Measurements from ENCODE around the gene AREL1. TPM values are rescaled to one million over a fixed set of nuclear protein-coding genes. Genes with fewer than 3 reads are reported as not detected.

The AREL1 gene
- total RNA-seq, 1 experiment from 2014 or later = 44.7 TPM

DNA sequence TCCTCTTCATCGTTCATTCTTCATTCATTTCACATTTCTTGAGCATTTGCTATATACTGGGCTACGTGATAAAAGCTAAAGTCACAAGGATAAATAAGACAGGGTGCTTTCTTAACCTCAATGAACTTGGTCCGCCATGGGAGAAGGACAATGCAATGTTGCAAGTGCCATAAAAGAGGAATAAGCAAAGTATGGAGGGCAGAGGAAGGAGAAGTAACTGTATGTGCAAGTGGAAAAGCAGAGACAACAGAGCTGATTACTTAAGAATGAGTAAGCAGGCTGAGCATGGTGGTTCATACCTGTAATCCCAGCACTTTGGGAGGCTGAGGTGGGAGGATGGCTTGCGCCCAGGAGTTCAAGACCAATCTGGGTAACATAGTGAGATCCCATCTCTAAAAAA is 14.4 kb downstream of the AREL1 start:
- POLR2A ChIA-PET = no interaction called here
- no peak overlapping the region for H3K27ac ChIP-seq (ENCODE audit: low read length)
- BruUV-seq (replicated peaks) = no TSS peak
- intact Hi-C loops (cut with micrococcal nuclease; ENCODE audit: unreplicated experiment) = no loop called here
- in situ Hi-C loops (cut with HindIII; ENCODE audit: low pct_unique_long_range_greater_than_20kb, low sequenced_read_pairs) = no loop called here
- TF ChIP-seq, protein P1, sequence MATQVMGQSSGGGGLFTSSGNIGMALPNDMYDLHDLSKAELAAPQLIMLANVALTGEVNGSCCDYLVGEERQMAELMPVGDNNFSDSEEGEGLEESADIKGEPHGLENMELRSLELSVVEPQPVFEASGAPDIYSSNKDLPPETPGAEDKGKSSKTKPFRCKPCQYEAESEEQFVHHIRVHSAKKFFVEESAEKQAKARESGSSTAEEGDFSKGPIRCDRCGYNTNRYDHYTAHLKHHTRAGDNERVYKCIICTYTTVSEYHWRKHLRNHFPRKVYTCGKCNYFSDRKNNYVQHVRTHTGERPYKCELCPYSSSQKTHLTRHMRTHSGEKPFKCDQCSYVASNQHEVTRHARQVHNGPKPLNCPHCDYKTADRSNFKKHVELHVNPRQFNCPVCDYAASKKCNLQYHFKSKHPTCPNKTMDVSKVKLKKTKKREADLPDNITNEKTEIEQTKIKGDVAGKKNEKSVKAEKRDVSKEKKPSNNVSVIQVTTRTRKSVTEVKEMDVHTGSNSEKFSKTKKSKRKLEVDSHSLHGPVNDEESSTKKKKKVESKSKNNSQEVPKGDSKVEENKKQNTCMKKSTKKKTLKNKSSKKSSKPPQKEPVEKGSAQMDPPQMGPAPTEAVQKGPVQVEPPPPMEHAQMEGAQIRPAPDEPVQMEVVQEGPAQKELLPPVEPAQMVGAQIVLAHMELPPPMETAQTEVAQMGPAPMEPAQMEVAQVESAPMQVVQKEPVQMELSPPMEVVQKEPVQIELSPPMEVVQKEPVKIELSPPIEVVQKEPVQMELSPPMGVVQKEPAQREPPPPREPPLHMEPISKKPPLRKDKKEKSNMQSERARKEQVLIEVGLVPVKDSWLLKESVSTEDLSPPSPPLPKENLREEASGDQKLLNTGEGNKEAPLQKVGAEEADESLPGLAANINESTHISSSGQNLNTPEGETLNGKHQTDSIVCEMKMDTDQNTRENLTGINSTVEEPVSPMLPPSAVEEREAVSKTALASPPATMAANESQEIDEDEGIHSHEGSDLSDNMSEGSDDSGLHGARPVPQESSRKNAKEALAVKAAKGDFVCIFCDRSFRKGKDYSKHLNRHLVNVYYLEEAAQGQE (IDR thresholded peaks at IDR 0.05; ENCODE audit: insufficient read depth in 1 of 2, low read depth in 2 of 2, low read length in 1 of 2) = no peak
- TF ChIP-seq, protein P2, sequence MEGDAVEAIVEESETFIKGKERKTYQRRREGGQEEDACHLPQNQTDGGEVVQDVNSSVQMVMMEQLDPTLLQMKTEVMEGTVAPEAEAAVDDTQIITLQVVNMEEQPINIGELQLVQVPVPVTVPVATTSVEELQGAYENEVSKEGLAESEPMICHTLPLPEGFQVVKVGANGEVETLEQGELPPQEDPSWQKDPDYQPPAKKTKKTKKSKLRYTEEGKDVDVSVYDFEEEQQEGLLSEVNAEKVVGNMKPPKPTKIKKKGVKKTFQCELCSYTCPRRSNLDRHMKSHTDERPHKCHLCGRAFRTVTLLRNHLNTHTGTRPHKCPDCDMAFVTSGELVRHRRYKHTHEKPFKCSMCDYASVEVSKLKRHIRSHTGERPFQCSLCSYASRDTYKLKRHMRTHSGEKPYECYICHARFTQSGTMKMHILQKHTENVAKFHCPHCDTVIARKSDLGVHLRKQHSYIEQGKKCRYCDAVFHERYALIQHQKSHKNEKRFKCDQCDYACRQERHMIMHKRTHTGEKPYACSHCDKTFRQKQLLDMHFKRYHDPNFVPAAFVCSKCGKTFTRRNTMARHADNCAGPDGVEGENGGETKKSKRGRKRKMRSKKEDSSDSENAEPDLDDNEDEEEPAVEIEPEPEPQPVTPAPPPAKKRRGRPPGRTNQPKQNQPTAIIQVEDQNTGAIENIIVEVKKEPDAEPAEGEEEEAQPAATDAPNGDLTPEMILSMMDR (IDR thresholded peaks at IDR 0.05) = no peak
- TF ChIP-seq SIN3A (IDR thresholded peaks at IDR 0.05; ENCODE audit: borderline replicate concordance, insufficient read depth, low read depth, low read length) (no peak), POLR2AphosphoS5 (IDR thresholded peaks at IDR 0.05; ENCODE audit: low read depth, low read length) (no peak), TCF7L2 (IDR thresholded peaks at IDR 0.05; ENCODE audit: low read depth, low read length) (no peak)
- H3K36me3 ChIP-seq (ENCODE audit: control insufficient read depth, insufficient read depth, low read length) = no peaks in the 10 kb centered on the region
- H3K4me3 ChIP-seq (ENCODE audit: low read depth in 2 of 2, low read length in 2 of 2) = no peak overlapping the region
- no peaks in the 10 kb centered on the region for H3K4me1 ChIP-seq (ENCODE audit: control insufficient read depth, insufficient read depth, low read length)
- H3K27me3 ChIP-seq (ENCODE audit: control insufficient read depth, insufficient read depth, low read length) = no peaks in the 10 kb centered on the region
- no peak for ATAC-seq
- H3K9me3 ChIP-seq (ENCODE audit: control insufficient read depth, insufficient read depth, low read depth, low read length) = peaks cover 2% of the 10 kb centered on the region; the same call in 1 of the 2 replicates
- DNase-seq (ENCODE audit: low read depth, low spot score) = no peak
- CTCF ChIA-PET = no interaction called here

DNA sequence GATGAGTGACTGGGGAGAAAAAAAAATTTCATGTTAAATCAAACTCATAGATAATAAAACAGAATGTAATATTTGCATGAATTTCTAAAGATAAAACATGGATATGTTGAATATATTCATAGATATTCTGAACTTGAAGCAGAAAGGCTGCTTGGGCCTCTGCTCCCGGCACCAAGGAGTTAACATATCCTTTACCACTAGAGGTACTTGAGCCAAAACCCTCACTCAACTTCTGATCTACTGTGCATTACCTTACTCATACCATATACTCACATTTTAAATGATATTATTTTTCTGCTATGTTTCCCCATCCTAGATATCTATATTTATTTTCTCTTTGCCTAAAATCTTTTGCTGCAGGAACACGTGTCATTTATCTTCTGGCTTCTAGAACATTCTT is 14.9 kb downstream of the AREL1 start:
- no peak for ATAC-seq
- in situ Hi-C loops (cut with HindIII; ENCODE audit: low pct_unique_long_range_greater_than_20kb, low sequenced_read_pairs) (no loop called here), intact Hi-C loops (cut with micrococcal nuclease; ENCODE audit: unreplicated experiment) (no loop called here)
- CTCF ChIA-PET = no interaction called here
- H3K4me3 ChIP-seq (ENCODE audit: low read depth in 2 of 2, low read length in 2 of 2) = no peak overlapping the region
- BruUV-seq (replicated peaks) = no TSS peak
- H3K27me3 ChIP-seq (ENCODE audit: control insufficient read depth, insufficient read depth, low read length) = no peaks in the 10 kb centered on the region
- no peaks in the 10 kb centered on the region for H3K36me3 ChIP-seq (ENCODE audit: control insufficient read depth, insufficient read depth, low read length)
- H3K27ac ChIP-seq (ENCODE audit: low read length) = no peak overlapping the region
- TF ChIP-seq, protein P1 (IDR thresholded peaks at IDR 0.05; ENCODE audit: insufficient read depth in 1 of 2, low read depth in 2 of 2, low read length in 1 of 2) = no peak
- no peaks in the 10 kb centered on the region for H3K4me1 ChIP-seq (ENCODE audit: control insufficient read depth, insufficient read depth, low read length)
- peaks cover 2% of the 10 kb centered on the region; the same call in 1 of the 2 replicates for H3K9me3 ChIP-seq (ENCODE audit: control insufficient read depth, insufficient read depth, low read depth, low read length)
- no peak for DNase-seq (ENCODE audit: low read depth, low spot score)
- POLR2A ChIA-PET = no interaction called here
